Measurements from ENCODE around the gene ORC6. TPM values are rescaled to one million over a fixed set of nuclear protein-coding genes. Genes with fewer than 3 reads are reported as not detected.

ORC6 gene
- total RNA-seq, 1 donor from 2014 or later, result not detected

- H3K36me3 ChIP-seq, result no peaks in the 10 kb centered on the region
- peak in 1 of 2 donors; percentile 28 for DNase-seq (ENCODE audit: low spot score in 2 of 2)
- H3K9me3 ChIP-seq, result no peaks in the 10 kb centered on the region
- no peak for TF ChIP-seq CTCF (IDR thresholded peaks at IDR 0.05)
- H3K4me1 ChIP-seq, result no peaks in the 10 kb centered on the region
- no peaks in the 10 kb centered on the region for H3K27me3 ChIP-seq
- no peak overlapping the region for H3K27ac ChIP-seq
- no peak overlapping the region for H3K4me3 ChIP-seq
- intact Hi-C loops (cut with DNase I), result no loop called here
These were observed 40.0 kb downstream of the ORC6 start for GRCh38 chr16:46729326-46729995.

GRCh38 chr16:46730126-46730525 lies 40.7 kb downstream of the ORC6 start:
- intact Hi-C loops (cut with DNase I), result no loop called here
- Histone ChIP-seq H3K9me3 (no peaks in the 10 kb centered on the region), H3K4me3 (no peak overlapping the region), H3K36me3 (no peaks in the 10 kb centered on the region), H3K27ac (no peak overlapping the region), H3K4me1 (no peaks in the 10 kb centered on the region), H3K27me3 (no peaks in the 10 kb centered on the region)
- TF ChIP-seq CTCF (IDR thresholded peaks at IDR 0.05), result no peak
- peak in 1 of 2 donors; percentile 43 for DNase-seq (ENCODE audit: low spot score in 2 of 2)

- intact Hi-C loops (cut with DNase I), result no loop called here
- H3K4me1 ChIP-seq, result no peaks in the 10 kb centered on the region
- no peak for TF ChIP-seq CTCF (IDR thresholded peaks at IDR 0.05)
These were observed 41.6 kb downstream of the ORC6 start for GRCh38 chr16:46730801-46731690.

GRCh38 chr16:46731691-46732555 lies 42.5 kb downstream of the ORC6 start:
- intact Hi-C loops (cut with DNase I), result no loop called here
- no peaks in the 10 kb centered on the region for H3K36me3 ChIP-seq
- H3K4me3 ChIP-seq, result no peak overlapping the region
- TF ChIP-seq CTCF (IDR thresholded peaks at IDR 0.05), result no peak
- H3K27ac ChIP-seq, result no peak overlapping the region
- peak in 1 of 2 donors; percentile 15 for DNase-seq (ENCODE audit: low spot score in 2 of 2)
- no peaks in the 10 kb centered on the region for H3K27me3 ChIP-seq
- no peaks in the 10 kb centered on the region for H3K9me3 ChIP-seq
- H3K4me1 ChIP-seq, result no peaks in the 10 kb centered on the region

More at GRCh38 chr16:46730801-46731690, 41.6 kb downstream of the ORC6 start:
- no peaks in the 10 kb centered on the region for H3K36me3 ChIP-seq
- peak in 1 of 2 donors; percentile 21 for DNase-seq (ENCODE audit: low spot score in 2 of 2)
- no peaks in the 10 kb centered on the region for H3K9me3 ChIP-seq
- H3K27ac ChIP-seq, result no peak overlapping the region
- no peak overlapping the region for H3K4me3 ChIP-seq
- no peaks in the 10 kb centered on the region for H3K27me3 ChIP-seq

- no peak for TF ChIP-seq CTCF (IDR thresholded peaks at IDR 0.05)
- H3K27ac ChIP-seq, result no peak overlapping the region
- no peaks in the 10 kb centered on the region for H3K36me3 ChIP-seq
- H3K4me1 ChIP-seq, result no peaks in the 10 kb centered on the region
- no peaks in the 10 kb centered on the region for H3K9me3 ChIP-seq
- no peaks in the 10 kb centered on the region for H3K27me3 ChIP-seq
- no peak overlapping the region for H3K4me3 ChIP-seq
- no peak for DNase-seq (ENCODE audit: low spot score in 2 of 2)
- intact Hi-C loops (cut with DNase I), result no loop called here
These were observed 43.1 kb downstream of the ORC6 start for GRCh38 chr16:46732561-46732960.
